DND-41 (cell line): ENCODE data around the gene CFLAR.

Experiments
- ATAC-seq: fragments of 200-7000 bp; cut with Tn5 transposase; 3 replicates; pipeline ENCODE4 v1.9.1; 2021; ENCODE audit warnings: low read depth; ENCODE audit not compliant: insufficient read depth
- DNase-seq: peaks from one replicate; pipeline ENCODE4 v3.0.0-alpha.2; 2020
- H2AFZ ChIP-seq: 2 replicates; pipeline ENCODE4 v1.6.0; 2012; ENCODE audit warnings: low read depth, low read length
- H3K27ac ChIP-seq: 2 replicates; pipeline ENCODE4 v1.5.1; 2012; ENCODE audit warnings: low read length, inconsistent platforms
- H3K27me3 ChIP-seq: fragments of 200-600 bp; sonication (generic); 2 replicates; pipeline ENCODE4 v1.6.0; 2012; ENCODE audit warnings: low read length, mild to moderate bottlenecking, inconsistent platforms; ENCODE audit not compliant: insufficient read depth, poor library complexity
- H3K36me3 ChIP-seq: 2 replicates; pipeline ENCODE4 v1.5.1; 2012; ENCODE audit warnings: low read length, inconsistent platforms; ENCODE audit not compliant: insufficient read depth
- H3K4me1 ChIP-seq: 2 replicates; pipeline ENCODE4 v1.5.1; 2012; ENCODE audit warnings: mild to moderate bottlenecking, low read length; ENCODE audit not compliant: insufficient read depth
- H3K4me2 ChIP-seq: 2 replicates; pipeline ENCODE4 v1.6.0; 2012; ENCODE audit warnings: mild to moderate bottlenecking, moderate library complexity, low read length, inconsistent platforms; ENCODE audit not compliant: insufficient read depth
- H3K4me3 ChIP-seq, 2 experiments: fragments of 200-600 bp in 1 of 2; shearing (Covaris generic) in 1 of 2; 2 replicates each; pipeline ENCODE4 v1.5.1; 2012 to 2016; ENCODE audit warnings: inconsistent platforms in 2 of 2, low read length in 2 of 2, mild to moderate bottlenecking in 2 of 2, low read depth in 1 of 2, moderate library complexity in 1 of 2
- H3K79me2 ChIP-seq: 2 replicates; pipeline ENCODE4 v1.6.0; 2012; ENCODE audit warnings: low read length, inconsistent platforms; ENCODE audit not compliant: insufficient read depth
- H3K9ac ChIP-seq: 2 replicates; pipeline ENCODE4 v1.6.0; 2012; ENCODE audit warnings: low read depth, mild to moderate bottlenecking, inconsistent platforms, low read length, moderate library complexity
- H3K9me3 ChIP-seq: 2 replicates; pipeline ENCODE4 v1.5.1; 2012; ENCODE audit warnings: low read length, moderate library complexity, mild to moderate bottlenecking, inconsistent platforms; ENCODE audit not compliant: insufficient read depth, severe bottlenecking
- H4K20me1 ChIP-seq: 2 replicates; pipeline ENCODE4 v1.6.0; 2012; ENCODE audit warnings: low read length; ENCODE audit not compliant: insufficient read depth
- EZH2 ChIP-seq: IDR thresholded peaks from 3 replicates; pipeline ENCODE4 v1.6.1; 2012; ENCODE audit warnings: borderline replicate concordance, low read depth, mild to moderate bottlenecking, moderate library complexity, low read length, inconsistent platforms; ENCODE audit not compliant: severe bottlenecking
- TF ChIP-seq, protein P1 (sequence below): IDR thresholded peaks from 2 replicates; pipeline ENCODE4 v1.5.1; 2012; ENCODE audit warnings: borderline replicate concordance, low read length, moderate library complexity, mild to moderate bottlenecking; ENCODE audit not compliant: poor library complexity, severe bottlenecking; ENCODE audit errors: extremely low read depth

The CFLAR gene

DNA sequence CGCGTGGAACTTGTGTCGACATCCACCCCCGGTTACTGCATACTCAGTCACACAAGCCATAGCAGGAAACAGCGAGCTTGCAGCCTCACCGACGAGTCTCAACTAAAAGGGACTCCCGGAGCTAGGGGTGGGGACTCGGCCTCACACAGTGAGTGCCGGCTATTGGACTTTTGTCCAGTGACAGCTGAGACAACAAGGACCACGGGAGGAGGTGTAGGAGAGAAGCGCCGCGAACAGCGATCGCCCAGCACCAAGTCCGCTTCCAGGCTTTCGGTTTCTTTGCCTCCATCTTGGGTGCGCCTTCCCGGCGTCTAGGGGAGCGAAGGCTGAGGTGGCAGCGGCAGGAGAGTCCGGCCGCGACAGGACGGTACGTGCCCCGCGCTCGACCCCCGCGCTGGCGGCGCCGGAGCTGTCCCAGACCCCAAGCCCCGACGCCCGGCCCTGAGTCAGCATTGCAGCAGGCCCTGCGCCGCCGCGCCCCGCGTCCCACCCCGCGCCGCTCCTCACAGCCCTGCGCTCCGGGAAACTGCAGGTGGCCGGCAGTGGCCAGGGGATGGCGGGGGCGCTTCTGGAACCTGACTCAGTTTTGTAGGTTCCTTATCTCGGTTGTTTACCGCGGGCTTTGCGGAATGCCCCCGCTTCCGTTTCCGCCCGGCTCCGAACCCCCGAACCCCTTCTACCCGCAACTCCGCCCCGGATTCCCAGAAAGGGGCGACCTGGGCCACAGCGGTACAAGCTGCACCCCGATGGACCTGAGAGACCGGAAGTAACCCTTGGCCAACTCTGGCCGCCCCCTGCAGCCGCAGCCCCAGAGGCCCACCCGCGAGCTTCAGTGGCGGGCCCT is at the start of gene CFLAR:
CFLAR (plus strand) TSS at position 50 of the 844 bp plus-strand sequence. CDS start 13,702 bp downstream, outside the sequence.
- peak; percentile 83 for DNase-seq
- peak; percentile 55 for ATAC-seq

GRCh38 chr2:201070948-201071478 is 45.0 kb upstream of the CFLAR start:
- Histone ChIP-seq H3K4me2 (peak overlapping the region; percentile 89), H2AFZ (peak overlapping the region; percentile 81), H3K4me1 (peaks cover 56% of the 10 kb centered on the region), H4K20me1 (no peaks in the 10 kb centered on the region), H3K9me3 (no peaks in the 10 kb centered on the region), H3K27me3 (no peaks in the 10 kb centered on the region), H3K4me3 (peak overlapping the region; percentile 83 to 85), H3K9ac (peak overlapping the region; percentile 63), H3K36me3 (no peaks in the 10 kb centered on the region; the same call in 1 of the 2 replicates), H3K27ac (peak overlapping the region; percentile 92), H3K79me2 (peaks cover 93% of the 10 kb centered on the region)
- ATAC-seq: peak; percentile 32
- DNase-seq: no peak
- no peak for TF ChIP-seq EZH2
- TF ChIP-seq, protein P1, sequence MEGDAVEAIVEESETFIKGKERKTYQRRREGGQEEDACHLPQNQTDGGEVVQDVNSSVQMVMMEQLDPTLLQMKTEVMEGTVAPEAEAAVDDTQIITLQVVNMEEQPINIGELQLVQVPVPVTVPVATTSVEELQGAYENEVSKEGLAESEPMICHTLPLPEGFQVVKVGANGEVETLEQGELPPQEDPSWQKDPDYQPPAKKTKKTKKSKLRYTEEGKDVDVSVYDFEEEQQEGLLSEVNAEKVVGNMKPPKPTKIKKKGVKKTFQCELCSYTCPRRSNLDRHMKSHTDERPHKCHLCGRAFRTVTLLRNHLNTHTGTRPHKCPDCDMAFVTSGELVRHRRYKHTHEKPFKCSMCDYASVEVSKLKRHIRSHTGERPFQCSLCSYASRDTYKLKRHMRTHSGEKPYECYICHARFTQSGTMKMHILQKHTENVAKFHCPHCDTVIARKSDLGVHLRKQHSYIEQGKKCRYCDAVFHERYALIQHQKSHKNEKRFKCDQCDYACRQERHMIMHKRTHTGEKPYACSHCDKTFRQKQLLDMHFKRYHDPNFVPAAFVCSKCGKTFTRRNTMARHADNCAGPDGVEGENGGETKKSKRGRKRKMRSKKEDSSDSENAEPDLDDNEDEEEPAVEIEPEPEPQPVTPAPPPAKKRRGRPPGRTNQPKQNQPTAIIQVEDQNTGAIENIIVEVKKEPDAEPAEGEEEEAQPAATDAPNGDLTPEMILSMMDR: no peak

More for the DNA sequence above, at the start of gene CFLAR:
- Histone ChIP-seq H2AFZ (peak within 1 kb of the TSS; percentile 100), H3K27ac (peak within 1 kb of the TSS; percentile 98), H4K20me1 (no peaks in the 10 kb centered on the region), H3K9me3 (no peaks in the 10 kb centered on the region), H3K79me2 (peaks cover 41% of the 10 kb centered on the region), H3K36me3 (no peaks in the 10 kb centered on the region), H3K27me3 (no peaks in the 10 kb centered on the region), H3K4me1 (peaks cover 67% of the 10 kb centered on the region), H3K4me3 (peak within 1 kb of the TSS; percentile 75 to 76; a peak in 3 of 4 replicates), H3K9ac (peak within 1 kb of the TSS; percentile 98), H3K4me2 (peak within 1 kb of the TSS; percentile 73)
- no peak for TF ChIP-seq EZH2
- TF ChIP-seq, protein P1: no peak

GRCh38 chr2:201071479-201072200 is 44.3 kb upstream of the CFLAR start, which contains the start of the genes HYCC2 and NDUFB3:
HYCC2 (minus strand) TSS chr2:201071671; CDS start chr2:201024009, 47,662 bp downstream.
NDUFB3 (plus strand) TSS chr2:201072001; CDS start chr2:201078883, 6,882 bp downstream.
- no peak for TF ChIP-seq EZH2
- TF ChIP-seq, protein P1: peak; percentile 63
- no peaks in the 10 kb centered on the region for H4K20me1 ChIP-seq
- peak within 1 kb of the TSS; percentile 92 for H3K27ac ChIP-seq
- H2AFZ ChIP-seq: peak within 1 kb of the TSS; percentile 81
- no peaks in the 10 kb centered on the region for H3K27me3 ChIP-seq
- no peaks in the 10 kb centered on the region; the same call in 1 of the 2 replicates for H3K36me3 ChIP-seq
- peak within 1 kb of the TSS; percentile 89 for H3K4me2 ChIP-seq
- peak within 1 kb of the TSS; percentile 83 to 85 for H3K4me3 ChIP-seq
- ATAC-seq (peak; percentile 96), DNase-seq (peak; percentile 93)
- H3K4me1 ChIP-seq: peaks cover 56% of the 10 kb centered on the region
- H3K9me3 ChIP-seq: no peaks in the 10 kb centered on the region
- peaks cover 92% of the 10 kb centered on the region for H3K79me2 ChIP-seq
- peak within 1 kb of the TSS; percentile 63 for H3K9ac ChIP-seq
